Measurements from ENCODE around the gene THAP7. TPM values are rescaled to one million over a fixed set of nuclear protein-coding genes. Genes with fewer than 3 reads are reported as not detected.

Gene THAP7
- total RNA-seq, 1 donor from 2014 or later: 29.0 TPM

- DNase-seq (ENCODE audit: low read depth): no peak
- H3K4me3 ChIP-seq (ENCODE audit: low read depth, low read length): no peak overlapping the region
- peaks cover 43% of the 10 kb centered on the region for H3K36me3 ChIP-seq (ENCODE audit: control insufficient read depth, insufficient read depth, low read length)
- no peaks in the 10 kb centered on the region for H3K27me3 ChIP-seq (ENCODE audit: control insufficient read depth, insufficient read depth, low read length)
- FAIRE-seq: no peak
- TF ChIP-seq, protein P1, sequence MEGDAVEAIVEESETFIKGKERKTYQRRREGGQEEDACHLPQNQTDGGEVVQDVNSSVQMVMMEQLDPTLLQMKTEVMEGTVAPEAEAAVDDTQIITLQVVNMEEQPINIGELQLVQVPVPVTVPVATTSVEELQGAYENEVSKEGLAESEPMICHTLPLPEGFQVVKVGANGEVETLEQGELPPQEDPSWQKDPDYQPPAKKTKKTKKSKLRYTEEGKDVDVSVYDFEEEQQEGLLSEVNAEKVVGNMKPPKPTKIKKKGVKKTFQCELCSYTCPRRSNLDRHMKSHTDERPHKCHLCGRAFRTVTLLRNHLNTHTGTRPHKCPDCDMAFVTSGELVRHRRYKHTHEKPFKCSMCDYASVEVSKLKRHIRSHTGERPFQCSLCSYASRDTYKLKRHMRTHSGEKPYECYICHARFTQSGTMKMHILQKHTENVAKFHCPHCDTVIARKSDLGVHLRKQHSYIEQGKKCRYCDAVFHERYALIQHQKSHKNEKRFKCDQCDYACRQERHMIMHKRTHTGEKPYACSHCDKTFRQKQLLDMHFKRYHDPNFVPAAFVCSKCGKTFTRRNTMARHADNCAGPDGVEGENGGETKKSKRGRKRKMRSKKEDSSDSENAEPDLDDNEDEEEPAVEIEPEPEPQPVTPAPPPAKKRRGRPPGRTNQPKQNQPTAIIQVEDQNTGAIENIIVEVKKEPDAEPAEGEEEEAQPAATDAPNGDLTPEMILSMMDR (IDR thresholded peaks at IDR 0.05; ENCODE audit: insufficient read depth, low read length, severe bottlenecking): no peak
Measured at GRCh38 chr22:20994128-20994901, 7.6 kb downstream of the THAP7 start.

DNA sequence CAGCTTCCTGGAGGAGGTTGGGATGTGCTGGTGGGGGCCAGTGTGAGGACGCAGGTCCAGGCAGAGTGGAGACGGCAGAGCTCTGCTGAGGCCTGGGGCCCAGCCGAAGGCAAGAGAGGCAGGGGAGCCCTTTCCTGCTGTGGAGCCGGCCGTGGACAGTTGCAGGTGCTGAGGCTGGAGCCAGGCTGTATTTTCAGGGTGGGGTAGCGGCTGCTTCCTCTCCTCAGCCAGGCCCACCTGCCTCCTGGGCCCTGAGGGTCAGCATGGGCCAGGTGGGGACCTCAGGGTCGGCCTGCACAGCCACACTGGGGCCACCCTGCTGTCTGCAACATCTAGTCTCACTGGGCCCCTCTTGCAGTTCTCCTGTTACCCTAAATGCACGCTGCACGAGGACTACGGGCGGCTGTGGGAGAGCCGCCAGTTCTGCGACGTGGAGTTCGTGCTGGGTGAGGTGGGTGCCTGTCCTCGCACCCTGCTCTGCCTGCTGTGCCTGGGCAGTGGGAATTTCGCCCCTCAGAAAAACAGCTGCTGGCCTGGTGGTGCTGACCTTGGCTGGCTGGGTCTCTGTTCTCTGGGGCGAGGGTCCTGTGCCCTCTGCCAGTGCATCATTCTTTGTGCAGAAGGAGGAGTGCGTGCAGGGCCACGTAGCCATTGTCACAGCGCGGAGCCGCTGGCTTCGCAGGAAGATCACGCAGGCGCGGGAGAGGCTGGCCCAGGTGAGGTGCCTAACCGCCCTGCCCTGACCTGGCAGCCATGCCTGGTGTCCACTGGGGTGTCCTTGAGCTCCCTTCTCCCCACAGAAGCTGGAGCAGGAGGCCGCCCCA lies 8.4 kb downstream of the THAP7 start:
- H3K4me3 ChIP-seq (ENCODE audit: low read depth, low read length): no peak overlapping the region
- peaks cover 45% of the 10 kb centered on the region for H3K36me3 ChIP-seq (ENCODE audit: control insufficient read depth, insufficient read depth, low read length)
- no peak for FAIRE-seq
- no peaks in the 10 kb centered on the region for H3K27me3 ChIP-seq (ENCODE audit: control insufficient read depth, insufficient read depth, low read length)
- TF ChIP-seq, protein P1 (IDR thresholded peaks at IDR 0.05; ENCODE audit: insufficient read depth, low read length, severe bottlenecking): no peak
- DNase-seq (ENCODE audit: low read depth): no peak

GRCh38 chr22:20992456-20993303 lies 9.2 kb downstream of the THAP7 start:
- FAIRE-seq: no peak
- Histone ChIP-seq H3K4me3 (ENCODE audit: low read depth, low read length) (no peak overlapping the region), H3K27me3 (ENCODE audit: control insufficient read depth, insufficient read depth, low read length) (no peaks in the 10 kb centered on the region), H3K36me3 (ENCODE audit: control insufficient read depth, insufficient read depth, low read length) (peaks cover 45% of the 10 kb centered on the region)
- no peak for DNase-seq (ENCODE audit: low read depth)
- TF ChIP-seq, protein P1 (IDR thresholded peaks at IDR 0.05; ENCODE audit: insufficient read depth, low read length, severe bottlenecking): no peak

- TF ChIP-seq, protein P1 (IDR thresholded peaks at IDR 0.05; ENCODE audit: insufficient read depth, low read length, severe bottlenecking): no peak
- Histone ChIP-seq H3K4me3 (ENCODE audit: low read depth, low read length) (no peak overlapping the region), H3K36me3 (ENCODE audit: control insufficient read depth, insufficient read depth, low read length) (peaks cover 47% of the 10 kb centered on the region), H3K27me3 (ENCODE audit: control insufficient read depth, insufficient read depth, low read length) (no peaks in the 10 kb centered on the region)
- DNase-seq (ENCODE audit: low read depth): no peak
- FAIRE-seq: no peak
Measured at GRCh38 chr22:20992056-20992442, 9.9 kb downstream of the THAP7 start.

GRCh38 chr22:20991252-20992055 lies 10.5 kb downstream of the THAP7 start:
- Histone ChIP-seq H3K36me3 (ENCODE audit: control insufficient read depth, insufficient read depth, low read length) (peaks cover 48% of the 10 kb centered on the region), H3K4me3 (ENCODE audit: low read depth, low read length) (no peak overlapping the region), H3K27me3 (ENCODE audit: control insufficient read depth, insufficient read depth, low read length) (no peaks in the 10 kb centered on the region)
- DNase-seq (ENCODE audit: low read depth) (no peak), FAIRE-seq (no peak)
- TF ChIP-seq, protein P1 (IDR thresholded peaks at IDR 0.05; ENCODE audit: insufficient read depth, low read length, severe bottlenecking): no peak

All from bronchial epithelial cell (primary cell).